Neural progenitor cell (in vitro differentiated cells): ENCODE measurements around the gene S100A3. TPM values are rescaled to one million over a fixed set of nuclear protein-coding genes. Genes with fewer than 3 reads are reported as not detected.
"Not testable (repeated sequence)": the region's sequence is repeated elsewhere in the genome, so short reads cannot be mapped to it uniquely, and the experiment has no call there.

Experiments
- DNase-seq: peaks from one replicate; pipeline ENCODE4 v3.0.0-alpha.2; 2016; ENCODE audit warnings: low spot score
- H2AFZ ChIP-seq: fragments of 200-600 bp; sonication (generic); replicated peaks from 2 replicates; pipeline ENCODE4 v1.6.1; 2016; ENCODE audit warnings: antibody characterized with exemption
- H3F3A ChIP-seq: fragments of 200-600 bp; sonication (generic); 2 replicates; pipeline ENCODE4 v1.6.1; 2016; ENCODE audit warnings: antibody characterized with exemption, low read depth
- H3K27ac ChIP-seq: fragments of 200-600 bp; sonication (generic); 2 replicates; pipeline ENCODE4 v1.5.1; 2016; ENCODE audit warnings: mild to moderate bottlenecking
- H3K27me3 ChIP-seq: fragments of 200-600 bp; sonication (generic); 2 replicates; pipeline ENCODE4 v1.6.1; 2016; ENCODE audit warnings: mild to moderate bottlenecking, moderate library complexity
- H3K36me3 ChIP-seq: fragments of 200-600 bp; sonication (generic); 2 replicates; pipeline ENCODE4 v1.5.1; 2016
- H3K4me1 ChIP-seq: fragments of 200-600 bp; sonication (generic); 2 replicates; pipeline ENCODE4 v1.6.1; 2016; ENCODE audit warnings: mixed run types
- H3K4me2 ChIP-seq: fragments of 200-600 bp; sonication (generic); 2 replicates; pipeline ENCODE4 v1.6.1; 2016
- H3K4me3 ChIP-seq: fragments of 200-600 bp; sonication (generic); 2 replicates; pipeline ENCODE4 v1.5.1; 2016
- H3K79me2 ChIP-seq: fragments of 200-600 bp; sonication (generic); 2 replicates; pipeline ENCODE4 v1.6.1; 2016; ENCODE audit warnings: low read depth
- H3K9ac ChIP-seq: fragments of 200-600 bp; sonication (generic); 2 replicates; pipeline ENCODE4 v1.6.1; 2016
- H3K9me3 ChIP-seq: fragments of 200-600 bp; sonication (generic); 2 replicates; pipeline ENCODE4 v1.5.1; 2016; ENCODE audit warnings: low read depth
- H4K20me1 ChIP-seq: fragments of 200-600 bp; sonication (generic); 2 replicates; pipeline ENCODE4 v1.6.1; 2016; ENCODE audit warnings: low read depth
- H3K27ac Mint-ChIP-seq: 3 replicates; pipeline ENCODE4 v1.8.0; 2021; ENCODE audit warnings: mixed read lengths
- H3K27me3 Mint-ChIP-seq: 2 replicates; pipeline ENCODE4 v1.8.0; 2022; ENCODE audit warnings: low read depth, mild to moderate bottlenecking, inconsistent platforms, moderate library complexity, mixed read lengths; ENCODE audit not compliant: insufficient read depth
- H3K36me3 Mint-ChIP-seq: 3 replicates; pipeline ENCODE4 v1.8.0; 2021; ENCODE audit warnings: mixed read lengths
- H3K4me1 Mint-ChIP-seq: 3 replicates; pipeline ENCODE4 v1.8.0; 2021; ENCODE audit warnings: mixed read lengths
- H3K4me3 Mint-ChIP-seq: 3 replicates; pipeline ENCODE4 v1.8.0; 2021; ENCODE audit warnings: mild to moderate bottlenecking, moderate library complexity, mixed read lengths
- H3K9me3 Mint-ChIP-seq: 3 replicates; pipeline ENCODE4 v1.8.0; 2020; ENCODE audit warnings: mixed read lengths
- CTCF ChIP-seq: fragments of 200-600 bp; sonication (generic); IDR thresholded peaks from 2 replicates; pipeline ENCODE4 v1.5.1; 2017; ENCODE audit warnings: antibody characterized with exemption, mild to moderate bottlenecking
- EZH2 ChIP-seq: fragments of 200-600 bp; sonication (generic); IDR thresholded peaks from 2 replicates; pipeline ENCODE4 v1.6.1; 2017; ENCODE audit warnings: antibody characterized with exemption, mild to moderate bottlenecking, moderate library complexity
- EZH2phosphoT487 ChIP-seq: fragments of 200-600 bp; sonication (generic); IDR thresholded peaks from 2 replicates; pipeline ENCODE4 v1.6.1; 2017; ENCODE audit warnings: antibody characterized with exemption
- total RNA-seq: library from RNA; depleted of rRNA; stranded (reverse); fragments of >200 nt; gene quantifications from 2 replicates; pipeline ENCODE4 v1.2.3, GENCODE V29; 2015; ENCODE audit warnings: low replicate concordance

The S100A3 gene
- total RNA-seq, 1 donor from 2014 or later = not detected

GRCh38 chr1:153586347-153586746 lies 37.3 kb upstream of the S100A3 start:
- Mint-ChIP-seq H3K36me3 (no peaks in the 10 kb centered on the region), H3K27ac (no peak overlapping the region)
- no peak for DNase-seq

GRCh38 chr1:153585006-153585405 lies 35.9 kb upstream of the S100A3 start:
- H3K4me1 Mint-ChIP-seq = peaks cover 18% of the 10 kb centered on the region
- Histone ChIP-seq H4K20me1 (no peaks in the 10 kb centered on the region), H3F3A (peaks cover 7% of the 10 kb centered on the region), H3K4me3 (no peak overlapping the region), H3K4me2 (no peak overlapping the region), H3K9me3 (no peaks in the 10 kb centered on the region), H2AFZ (no peak overlapping the region), H3K4me1 (peaks cover 19% of the 10 kb centered on the region), H3K27me3 (no peaks in the 10 kb centered on the region), H3K36me3 (no peaks in the 10 kb centered on the region), H3K79me2 (no peaks in the 10 kb centered on the region), H3K27ac (no peak overlapping the region), H3K9ac (no peak overlapping the region)
- TF ChIP-seq CTCF = no peak
- TF ChIP-seq EZH2 = no peak
- TF ChIP-seq EZH2phosphoT487 = no peak
- no peak overlapping the region for H3K27ac Mint-ChIP-seq
- peaks cover 4% of the 10 kb centered on the region for H3K9me3 Mint-ChIP-seq
- no peaks in the 10 kb centered on the region for H3K36me3 Mint-ChIP-seq
- no peak overlapping the region for H3K4me3 Mint-ChIP-seq
- H3K27me3 Mint-ChIP-seq = peaks cover 2% of the 10 kb centered on the region
- no peak for DNase-seq

More at GRCh38 chr1:153586347-153586746, 37.3 kb upstream of the S100A3 start:
- Histone ChIP-seq H3F3A (peaks cover 7% of the 10 kb centered on the region), H3K27me3 (no peaks in the 10 kb centered on the region), H3K4me1 (peaks cover 19% of the 10 kb centered on the region), H3K36me3 (no peaks in the 10 kb centered on the region), H3K9ac (no peak overlapping the region), H2AFZ (peak overlapping the region; percentile 42), H3K9me3 (no peaks in the 10 kb centered on the region), H4K20me1 (no peaks in the 10 kb centered on the region), H3K4me2 (no peak overlapping the region), H3K27ac (no peak overlapping the region), H3K79me2 (no peaks in the 10 kb centered on the region), H3K4me3 (no peak overlapping the region)
- Mint-ChIP-seq H3K27me3 (no peaks in the 10 kb centered on the region), H3K9me3 (peaks cover under 1% of the 10 kb centered on the region), H3K4me3 (no peak overlapping the region), H3K4me1 (peaks cover 18% of the 10 kb centered on the region)
- TF ChIP-seq EZH2phosphoT487 (no peak), EZH2 (no peak), CTCF (no peak)

- Mint-ChIP-seq H3K4me1 (peaks cover 21% of the 10 kb centered on the region), H3K9me3 (peaks cover 4% of the 10 kb centered on the region), H3K27ac (no peak overlapping the region), H3K36me3 (no peaks in the 10 kb centered on the region), H3K4me3 (no peak overlapping the region), H3K27me3 (peaks cover 2% of the 10 kb centered on the region)
- Histone ChIP-seq H3K36me3 (no peaks in the 10 kb centered on the region), H3K4me1 (peaks cover 23% of the 10 kb centered on the region), H3K4me3 (no peak overlapping the region), H3K9ac (no peak overlapping the region), H3K79me2 (no peaks in the 10 kb centered on the region), H3K27me3 (no peaks in the 10 kb centered on the region), H2AFZ (no peak overlapping the region), H3K27ac (no peak overlapping the region), H3K9me3 (no peaks in the 10 kb centered on the region), H3F3A (peaks cover 15% of the 10 kb centered on the region), H3K4me2 (peak overlapping the region; percentile 45), H4K20me1 (no peaks in the 10 kb centered on the region)
- DNase-seq = no peak
- no peak for TF ChIP-seq CTCF
- no peak for TF ChIP-seq EZH2phosphoT487
- no peak for TF ChIP-seq EZH2
These were observed 34.9 kb upstream of the S100A3 start for GRCh38 chr1:153583976-153584375.

GRCh38 chr1:153583514-153583913 lies 34.5 kb upstream of the S100A3 start:
- not testable (repeated sequence) for H4K20me1 ChIP-seq, H3K27ac ChIP-seq, H3K27me3 Mint-ChIP-seq, H3K9me3 Mint-ChIP-seq, H3K9ac ChIP-seq, H3K9me3 ChIP-seq, DNase-seq, H3K36me3 Mint-ChIP-seq, H3K79me2 ChIP-seq, H3K36me3 ChIP-seq, H3K4me3 ChIP-seq, H3K4me3 Mint-ChIP-seq, H2AFZ ChIP-seq, H3K27me3 ChIP-seq, H3K27ac Mint-ChIP-seq
- peaks cover 26% of the 10 kb centered on the region for H3K4me1 Mint-ChIP-seq
- Histone ChIP-seq H3K4me2 (peak overlapping the region; percentile 45), H3K4me1 (peaks cover 28% of the 10 kb centered on the region), H3F3A (peaks cover 19% of the 10 kb centered on the region)

- H3K4me3 ChIP-seq, H3K27me3 Mint-ChIP-seq, H3K9me3 Mint-ChIP-seq, H3K4me2 ChIP-seq, H3K36me3 ChIP-seq, H3K27me3 ChIP-seq, H3K9me3 ChIP-seq, H3K27ac Mint-ChIP-seq, H3K4me3 Mint-ChIP-seq, DNase-seq, H4K20me1 ChIP-seq, H3K79me2 ChIP-seq, H3K9ac ChIP-seq, H3K36me3 Mint-ChIP-seq, H2AFZ ChIP-seq, H3K27ac ChIP-seq: not testable (repeated sequence)
- peaks cover 20% of the 10 kb centered on the region for H3F3A ChIP-seq
- H3K4me1 Mint-ChIP-seq = peaks cover 32% of the 10 kb centered on the region
- peaks cover 35% of the 10 kb centered on the region for H3K4me1 ChIP-seq
These were observed 33.8 kb upstream of the S100A3 start for GRCh38 chr1:153582836-153583235.
